KMS-11 (cell line): ENCODE results near the gene MESP2.

ENCODE experiments used
- H2AFZ ChIP-seq: fragments of 200-600 bp; sonication (generic); 2 replicates; pipeline ENCODE4 v1.6.1; 2016; ENCODE audit warnings: antibody characterized with exemption, mixed run types, low read depth
- H3K27ac ChIP-seq: fragments of 200-600 bp; sonication (generic); 2 replicates; pipeline ENCODE4 v1.6.1; 2016; ENCODE audit warnings: mild to moderate bottlenecking, mixed run types
- H3K27me3 ChIP-seq: fragments of 200-600 bp; sonication (generic); 2 replicates; pipeline ENCODE4 v1.6.1; 2017; ENCODE audit warnings: mild to moderate bottlenecking, low read depth, mixed run types, moderate library complexity; ENCODE audit not compliant: insufficient read depth
- H3K36me3 ChIP-seq: fragments of 200-600 bp; sonication (generic); 2 replicates; pipeline ENCODE4 v1.6.1; 2017; ENCODE audit warnings: mild to moderate bottlenecking, mixed run types; ENCODE audit not compliant: insufficient read depth
- H3K4me1 ChIP-seq: fragments of 200-600 bp; sonication (generic); 2 replicates; pipeline ENCODE4 v1.6.1; 2016; ENCODE audit warnings: mild to moderate bottlenecking, low read depth, mixed run types; ENCODE audit not compliant: poor library complexity, severe bottlenecking
- H3K4me2 ChIP-seq: fragments of 200-600 bp; sonication (generic); 2 replicates; pipeline ENCODE4 v1.7.0; 2016; ENCODE audit warnings: mild to moderate bottlenecking, mixed run types
- H3K4me3 ChIP-seq: fragments of 200-600 bp; sonication (generic); IDR thresholded peaks from 2 replicates; pipeline ENCODE4 v1.6.1; 2017; ENCODE audit warnings: low read depth, low read length, mixed read lengths; ENCODE audit not compliant: insufficient read depth
- H3K79me2 ChIP-seq: fragments of 200-600 bp; sonication (generic); 2 replicates; pipeline ENCODE4 v1.6.1; 2016; ENCODE audit warnings: low read depth, mixed run types; ENCODE audit not compliant: insufficient read depth
- H3K9ac ChIP-seq: fragments of 200-600 bp; sonication (generic); 2 replicates; pipeline ENCODE4 v1.6.1; 2016; ENCODE audit warnings: mild to moderate bottlenecking, mixed run types
- H4K20me1 ChIP-seq: fragments of 200-600 bp; sonication (generic); 2 replicates; pipeline ENCODE4 v1.6.1; 2016; ENCODE audit warnings: mild to moderate bottlenecking, mixed run types; ENCODE audit not compliant: insufficient read depth
- CTCF ChIP-seq: fragments of 200-600 bp; sonication (generic); conservative IDR thresholded peaks from 2 replicates; pipeline ENCODE4 v1.6.1; 2017; ENCODE audit warnings: low read depth, mild to moderate bottlenecking, antibody characterized with exemption, low read length, moderate library complexity, mixed read lengths

The MESP2 gene

GRCh38 chr15:89760303-89761008 lies 15.7 kb upstream of the MESP2 start:
- TF ChIP-seq CTCF, result peak; percentile 96
- peak overlapping the region; percentile 100 for H3K4me2 ChIP-seq
- no peaks in the 10 kb centered on the region for H3K27me3 ChIP-seq
- peak overlapping the region; percentile 60; the same call in 1 of the 2 replicates for H3K9ac ChIP-seq
- no peaks in the 10 kb centered on the region for H4K20me1 ChIP-seq
- peak overlapping the region; percentile 91 for H3K27ac ChIP-seq
- H3K36me3 ChIP-seq, result no peaks in the 10 kb centered on the region
- no peaks in the 10 kb centered on the region for H3K79me2 ChIP-seq
- no peak overlapping the region for H3K4me3 ChIP-seq
- peaks cover 69% of the 10 kb centered on the region for H3K4me1 ChIP-seq
- H2AFZ ChIP-seq, result peak overlapping the region; percentile 80

- Histone ChIP-seq H3K4me2 (peak overlapping the region; percentile 100), H3K79me2 (no peaks in the 10 kb centered on the region), H3K9ac (peak overlapping the region; percentile 60), H2AFZ (peak overlapping the region; percentile 80), H3K36me3 (no peaks in the 10 kb centered on the region), H3K4me3 (no peak overlapping the region), H4K20me1 (no peaks in the 10 kb centered on the region), H3K27me3 (no peaks in the 10 kb centered on the region), H3K27ac (peak overlapping the region; percentile 91), H3K4me1 (peaks cover 69% of the 10 kb centered on the region)
- peak; percentile 66 for TF ChIP-seq CTCF
Observed at GRCh38 chr15:89761009-89761831, 14.9 kb upstream of the MESP2 start.

GRCh38 chr15:89761929-89762328 lies 14.2 kb upstream of the MESP2 start:
- Histone ChIP-seq H3K79me2 (no peaks in the 10 kb centered on the region), H3K36me3 (no peaks in the 10 kb centered on the region), H4K20me1 (no peaks in the 10 kb centered on the region), H3K4me2 (peak overlapping the region; percentile 100; the same call in 1 of the 2 replicates), H3K4me1 (peaks cover 67% of the 10 kb centered on the region), H3K27me3 (no peaks in the 10 kb centered on the region), H3K4me3 (no peak overlapping the region), H3K9ac (peak overlapping the region; percentile 60; the same call in 1 of the 2 replicates), H3K27ac (peak overlapping the region; percentile 91), H2AFZ (peak overlapping the region; percentile 38; the same call in 1 of the 2 replicates)
- TF ChIP-seq CTCF, result no peak

GRCh38 chr15:89765694-89766093 lies 10.4 kb upstream of the MESP2 start:
- Histone ChIP-seq H4K20me1 (no peaks in the 10 kb centered on the region), H3K4me2 (no peak overlapping the region), H3K4me1 (peaks cover 55% of the 10 kb centered on the region), H2AFZ (no peak overlapping the region), H3K79me2 (no peaks in the 10 kb centered on the region), H3K4me3 (no peak overlapping the region), H3K27me3 (no peaks in the 10 kb centered on the region), H3K9ac (no peak overlapping the region), H3K27ac (no peak overlapping the region), H3K36me3 (no peaks in the 10 kb centered on the region)
- TF ChIP-seq CTCF, result no peak
